IMR-90 (cell line): ENCODE results near the gene NDST1. TPM values are rescaled to one million over a fixed set of nuclear protein-coding genes. Genes with fewer than 3 reads are reported as not detected.
A peak's percentile ranks its signal among the peaks of the same experiment; 100 is the strongest.

ENCODE experiments used
- ATAC-seq: fragments of 200-7000 bp; cut with Tn5 transposase; 2 replicates; pipeline ENCODE4 v1.9.1; 2020; ENCODE audit warnings: low read depth, mild to moderate bottlenecking, moderate library complexity
- BruUV-seq: library from RNA; stranded (reverse); fragments of 400-500 nt; replicated peaks from 2 replicates; lab custom pipeline; 2021; lab: Mats Ljungman, UMichigan
- CTCF ChIA-PET: fragments of 300-600 bp; formaldehyde crosslinking; extraction: SDS; loops from one replicate; lab custom pipeline; 2021; ENCODE audit warnings: antibody characterized with exemption; lab: Yijun Ruan, JAX
- POLR2A ChIA-PET: fragments of 300-600 bp; sonication (Branson Sonifier 250); formaldehyde crosslinking; loops from one replicate; lab custom pipeline; 2022; ENCODE audit warnings: antibody characterized with exemption; ENCODE audit not compliant: unreplicated experiment; lab: Charles Lee
- DNase-seq: peaks from one replicate; pipeline ENCODE4 v3.0.0; 2013
- H2AFZ ChIP-seq: replicated peaks from 2 replicates; pipeline ENCODE3; 2013; ENCODE audit warnings: low read length, mild to moderate bottlenecking; ENCODE audit not compliant: poor library complexity
- H2AK5ac ChIP-seq: 2 replicates; pipeline ENCODE4 v1.6.1; 2013; ENCODE audit warnings: low read depth, low read length, inconsistent platforms
- H2AK9ac ChIP-seq: replicated peaks from 2 replicates; pipeline ENCODE3; 2013; ENCODE audit warnings: mild to moderate bottlenecking, low read depth, low read length, moderate library complexity; ENCODE audit not compliant: poor library complexity
- H2BK120ac ChIP-seq: 2 replicates; pipeline ENCODE4 v1.6.1; 2013; ENCODE audit warnings: low read depth, low read length, inconsistent platforms
- H2BK15ac ChIP-seq: 3 replicates; pipeline ENCODE4 v1.6.1; 2013; ENCODE audit warnings: low read depth, low read length, inconsistent platforms
- H2BK20ac ChIP-seq: 2 replicates; pipeline ENCODE4 v1.6.1; 2013; ENCODE audit warnings: low read depth, mild to moderate bottlenecking, inconsistent platforms, low read length, moderate library complexity
- H2BK5ac ChIP-seq: 2 replicates; pipeline ENCODE4 v1.6.1; 2013; ENCODE audit warnings: mild to moderate bottlenecking, low read depth, low read length, inconsistent platforms; ENCODE audit not compliant: poor library complexity, severe bottlenecking
- H3K14ac ChIP-seq: replicated peaks from 2 replicates; pipeline ENCODE4 v1.6.1; 2013; ENCODE audit warnings: low read depth, low read length, inconsistent platforms
- H3K18ac ChIP-seq: 2 replicates; pipeline ENCODE4 v1.6.1; 2013; ENCODE audit warnings: low read depth, low read length, control low read depth
- H3K23ac ChIP-seq: 2 replicates; pipeline ENCODE4 v1.6.1; 2013; ENCODE audit warnings: low read depth, low read length, inconsistent platforms
- H3K27ac ChIP-seq: 2 replicates; pipeline ENCODE4 v1.5.1; 2013; ENCODE audit warnings: mild to moderate bottlenecking, control low read depth, low read length; ENCODE audit not compliant: insufficient read depth
- H3K27me3 ChIP-seq: 2 replicates; pipeline ENCODE4 v1.6.1; 2013; ENCODE audit warnings: low read length; ENCODE audit not compliant: control insufficient read depth, insufficient read depth
- H3K36me3 ChIP-seq: 2 replicates; pipeline ENCODE4 v1.6.1; 2013; ENCODE audit warnings: low read length, mixed read lengths; ENCODE audit not compliant: control insufficient read depth, insufficient read depth
- H3K4ac ChIP-seq: 2 replicates; pipeline ENCODE4 v1.6.1; 2013; ENCODE audit warnings: low read depth, low read length, inconsistent platforms
- H3K4me1 ChIP-seq: 2 replicates; pipeline ENCODE4 v1.6.1; 2013; ENCODE audit warnings: low read length, mixed read lengths; ENCODE audit not compliant: control insufficient read depth, insufficient read depth
- H3K4me2 ChIP-seq: 2 replicates; pipeline ENCODE4 v1.6.1; 2013; ENCODE audit warnings: low read depth, mild to moderate bottlenecking, control low read depth, low read length, moderate library complexity
- H3K4me3 ChIP-seq: 2 replicates; pipeline ENCODE4 v1.5.1; 2013; ENCODE audit warnings: low read depth, mild to moderate bottlenecking, control low read depth, low read length, moderate library complexity; ENCODE audit not compliant: insufficient read depth
- H3K56ac ChIP-seq: 2 replicates; pipeline ENCODE4 v1.6.1; 2013; ENCODE audit warnings: low read length, inconsistent platforms; ENCODE audit not compliant: insufficient read depth; ENCODE audit errors: extremely low read depth
- H3K79me1 ChIP-seq, 2 experiments: 2 replicates each; pipeline ENCODE4 v1.6.1; 2013; ENCODE audit warnings: low read length in 2 of 2, inconsistent platforms in 1 of 2, low read depth in 1 of 2
- H3K9ac ChIP-seq: 2 replicates; pipeline ENCODE4 v1.6.1; 2013; ENCODE audit warnings: low read depth, low read length, control low read depth
- H3K9me1 ChIP-seq: 2 replicates; pipeline ENCODE4 v1.6.1; 2013; ENCODE audit warnings: low read length, inconsistent platforms; ENCODE audit not compliant: insufficient read depth
- H3K9me3 ChIP-seq: 2 replicates; pipeline ENCODE4 v1.6.1; 2013; ENCODE audit warnings: low read length; ENCODE audit not compliant: control insufficient read depth, insufficient read depth
- H4K20me1 ChIP-seq: 2 replicates; pipeline ENCODE4 v1.6.1; 2013; ENCODE audit warnings: low read length, inconsistent platforms; ENCODE audit not compliant: insufficient read depth
- H4K5ac ChIP-seq: 2 replicates; pipeline ENCODE4 v1.6.1; 2013; ENCODE audit warnings: mild to moderate bottlenecking, low read depth, low read length, control low read depth
- H4K8ac ChIP-seq, 2 experiments: 2 replicates each; pipeline ENCODE4 v1.6.1; 2013; ENCODE audit warnings: low read depth in 2 of 2, low read length in 2 of 2, control low read depth in 1 of 2, inconsistent platforms in 1 of 2
- H4K91ac ChIP-seq: 2 replicates; pipeline ENCODE4 v1.6.1; 2013; ENCODE audit warnings: low read depth, low read length, inconsistent platforms; ENCODE audit not compliant: insufficient read depth
- BHLHE40 ChIP-seq: fragments of 150-350 bp; IDR thresholded peaks from 2 replicates; pipeline ENCODE4 v1.6.1; 2016; ENCODE audit warnings: mild to moderate bottlenecking, low read depth, low read length
- POLR2A ChIP-seq: IDR thresholded peaks from 2 replicates; pipeline ENCODE4 v1.6.1; 2012; ENCODE audit warnings: mild to moderate bottlenecking, low read depth, low read length
- WGBS, 2 experiments: methylation state at CpG; one replicate each; pipeline versions ENCODE4 v1.1.5 to v1.1.7; 2013; ENCODE audit warnings: missing lambda C conversion rate in 2 of 2; ENCODE audit not compliant: insufficient read length in 1 of 2; ENCODE audit errors: extremely low coverage in 2 of 2; 5-methylcytosine and 5-hydroxymethylcytosine counted together
- dilution Hi-C: fragments of 300-500 bp; cut with HindIII; formaldehyde crosslinking; loops from one replicate; pipeline ENCODE4 v1.14.3; 2018; ENCODE audit warnings: low sequenced_read_pairs; ENCODE audit not compliant: unreplicated experiment
- in situ Hi-C: fragments of 300-500 bp; cut with MboI; formaldehyde crosslinking; loops from 3 replicates; pipeline ENCODE4 v1.14.3; 2019; ENCODE audit warnings: low sequenced_read_pairs, inconsistent platforms, mixed read lengths
- intact Hi-C: fragments of 100-400 bp; cut with micrococcal nuclease; formaldehyde crosslinking; loops from 2 replicates; pipeline ENCODE4 v1.10.0; 2022
- polyA plus RNA-seq, 3 experiments: library from polyadenylated mRNA; depleted of rRNA; stranded (reverse); fragments of >200 nt; gene quantifications; 2 replicates each; pipeline ENCODE4 v1.2.3, GENCODE V29; 2012; ENCODE audit warnings: low replicate concordance in 1 of 3
- total RNA-seq: library from RNA; depleted of rRNA; stranded (reverse); fragments of >200 nt; gene quantifications from 2 replicates; pipeline ENCODE4 v1.2.3, GENCODE V29; 2012
- TF ChIP-seq, protein P1 (sequence below): fragments of 150-350 bp; IDR thresholded peaks from 2 replicates; pipeline ENCODE4 v1.6.1; 2017; ENCODE audit warnings: mild to moderate bottlenecking, antibody characterized with exemption, low read length, low read depth
- TF ChIP-seq, protein P2 (sequence below): conservative IDR thresholded peaks from 2 replicates; pipeline ENCODE4 v1.5.1; 2012; ENCODE audit warnings: mild to moderate bottlenecking, low read depth, low read length, improper control_type of control experiment

The NDST1 gene
- total and polyA plus RNA-seq, 2 of the 4 experiments (the other 2 are of a cell fraction): 30.5 to 80.4 TPM

DNA sequence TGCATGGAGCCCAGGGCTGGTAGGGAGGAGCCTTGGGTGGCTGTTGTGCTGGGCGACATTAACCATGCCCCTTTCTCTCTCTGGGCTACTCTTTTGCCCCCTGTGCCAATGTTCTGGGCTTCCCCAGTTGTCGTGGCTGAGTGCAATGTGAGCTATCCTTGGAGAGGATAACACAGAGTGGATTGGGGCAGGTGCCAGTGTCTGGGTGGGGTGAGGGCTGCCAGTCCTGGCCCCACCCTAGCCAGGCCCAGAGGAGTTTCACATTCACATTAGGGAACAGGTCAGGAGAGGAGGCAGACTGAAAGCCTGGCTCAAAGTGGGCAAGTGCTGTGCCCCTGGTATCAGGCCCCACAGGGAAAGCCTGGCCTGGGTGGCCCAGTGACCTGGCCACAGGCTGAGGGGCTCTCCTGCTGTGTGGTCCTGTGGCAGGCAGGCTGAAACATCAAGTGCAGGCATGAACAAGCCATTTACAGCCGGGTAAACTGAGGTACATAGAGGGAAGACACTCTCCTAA, 7.5 kb upstream of the NDST1 start:
- Histone ChIP-seq H2BK20ac (no peak overlapping the region), H3K18ac (no peak overlapping the region), H3K9me1 (peaks cover 83% of the 10 kb centered on the region), H3K27me3 (no peaks in the 10 kb centered on the region), H3K36me3 (peaks cover 10% of the 10 kb centered on the region), H3K79me1 (peaks cover 38 to 98% of the 10 kb centered on the region in 2 experiments), H3K4me2 (no peak overlapping the region), H3K23ac (no peak overlapping the region), H2AFZ (no peak overlapping the region), H3K27ac (no peak overlapping the region), H4K5ac (no peak overlapping the region), H2BK5ac (peak overlapping the region; percentile 9), H3K9ac (no peak overlapping the region), H2BK120ac (no peak overlapping the region), H3K4ac (no peak overlapping the region), H3K9me3 (no peaks in the 10 kb centered on the region), H3K4me3 (no peak overlapping the region), H2AK9ac (no peak overlapping the region), H4K91ac (no peak overlapping the region), H2AK5ac (peak overlapping the region; percentile 7; the same call in 1 of the 2 replicates), H3K14ac (no peak overlapping the region), H4K20me1 (peaks cover 90% of the 10 kb centered on the region), H3K56ac (no peak overlapping the region), H3K4me1 (peaks cover 67% of the 10 kb centered on the region), H2BK15ac (no peak overlapping the region), H4K8ac (0 out of 4 replicates have a peak overlapping the region, but pooled peaks of 1 of the 2 experiments have one; percentile 9)
- intact Hi-C loops: no loop called here
- dilution Hi-C loops: no loop called here
- in situ Hi-C loops: no loop called here
- WGBS, 2 experiments: no CpG with 5 or more reads among the region's 3 CpGs
- POLR2A ChIA-PET: no interaction called here
- DNase-seq (no peak), ATAC-seq (no peak)
- no TSS peak for BruUV-seq
- TF ChIP-seq, protein P1, sequence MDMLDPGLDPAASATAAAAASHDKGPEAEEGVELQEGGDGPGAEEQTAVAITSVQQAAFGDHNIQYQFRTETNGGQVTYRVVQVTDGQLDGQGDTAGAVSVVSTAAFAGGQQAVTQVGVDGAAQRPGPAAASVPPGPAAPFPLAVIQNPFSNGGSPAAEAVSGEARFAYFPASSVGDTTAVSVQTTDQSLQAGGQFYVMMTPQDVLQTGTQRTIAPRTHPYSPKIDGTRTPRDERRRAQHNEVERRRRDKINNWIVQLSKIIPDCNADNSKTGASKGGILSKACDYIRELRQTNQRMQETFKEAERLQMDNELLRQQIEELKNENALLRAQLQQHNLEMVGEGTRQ: no peak
- TF ChIP-seq BHLHE40: no peak
- TF ChIP-seq, protein P2, sequence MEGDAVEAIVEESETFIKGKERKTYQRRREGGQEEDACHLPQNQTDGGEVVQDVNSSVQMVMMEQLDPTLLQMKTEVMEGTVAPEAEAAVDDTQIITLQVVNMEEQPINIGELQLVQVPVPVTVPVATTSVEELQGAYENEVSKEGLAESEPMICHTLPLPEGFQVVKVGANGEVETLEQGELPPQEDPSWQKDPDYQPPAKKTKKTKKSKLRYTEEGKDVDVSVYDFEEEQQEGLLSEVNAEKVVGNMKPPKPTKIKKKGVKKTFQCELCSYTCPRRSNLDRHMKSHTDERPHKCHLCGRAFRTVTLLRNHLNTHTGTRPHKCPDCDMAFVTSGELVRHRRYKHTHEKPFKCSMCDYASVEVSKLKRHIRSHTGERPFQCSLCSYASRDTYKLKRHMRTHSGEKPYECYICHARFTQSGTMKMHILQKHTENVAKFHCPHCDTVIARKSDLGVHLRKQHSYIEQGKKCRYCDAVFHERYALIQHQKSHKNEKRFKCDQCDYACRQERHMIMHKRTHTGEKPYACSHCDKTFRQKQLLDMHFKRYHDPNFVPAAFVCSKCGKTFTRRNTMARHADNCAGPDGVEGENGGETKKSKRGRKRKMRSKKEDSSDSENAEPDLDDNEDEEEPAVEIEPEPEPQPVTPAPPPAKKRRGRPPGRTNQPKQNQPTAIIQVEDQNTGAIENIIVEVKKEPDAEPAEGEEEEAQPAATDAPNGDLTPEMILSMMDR: no peak
- TF ChIP-seq POLR2A: no peak
- CTCF ChIA-PET: no interaction called here
